NT2/D1 (cell line): ENCODE data around the gene SCN8A.

Experiments
- SUZ12 ChIP-seq: IDR thresholded peaks from 2 replicates; pipeline ENCODE4 v1.6.1; 2011; ENCODE audit not compliant: insufficient read length, insufficient read depth; ENCODE audit errors: extremely low read depth
- YY1 ChIP-seq: IDR thresholded peaks from 2 replicates; pipeline ENCODE4 v1.6.1; 2011; ENCODE audit not compliant: insufficient read length, insufficient read depth

DNA sequence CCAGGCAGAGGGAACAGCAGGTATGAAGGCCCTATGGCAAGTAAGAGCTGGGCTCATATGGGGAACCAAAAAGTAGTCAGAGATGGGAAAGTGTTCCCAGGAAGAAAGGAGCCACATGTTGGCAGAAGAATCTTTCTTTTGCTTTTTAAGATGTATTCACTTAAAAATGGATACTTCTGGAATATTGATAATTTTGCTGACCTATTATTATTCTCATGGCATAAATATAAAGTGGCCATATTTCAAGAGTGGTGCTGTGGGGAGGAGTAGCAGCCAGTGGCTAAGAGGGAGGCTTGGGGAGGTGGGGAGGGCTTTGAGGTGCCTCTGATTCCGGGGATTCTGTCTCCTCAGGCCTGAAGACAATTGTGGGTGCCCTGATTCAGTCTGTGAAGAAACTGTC is 108.2 kb downstream of the SCN8A start:
- no peak for TF ChIP-seq YY1
- TF ChIP-seq SUZ12, result no peak
